Measurements from ENCODE around the gene SSU72. TPM values are rescaled to one million over a fixed set of nuclear protein-coding genes. Genes with fewer than 3 reads are reported as not detected.

SSU72 gene
- total RNA-seq, 1 experiment from 2014 or later = 193 TPM

DNA sequence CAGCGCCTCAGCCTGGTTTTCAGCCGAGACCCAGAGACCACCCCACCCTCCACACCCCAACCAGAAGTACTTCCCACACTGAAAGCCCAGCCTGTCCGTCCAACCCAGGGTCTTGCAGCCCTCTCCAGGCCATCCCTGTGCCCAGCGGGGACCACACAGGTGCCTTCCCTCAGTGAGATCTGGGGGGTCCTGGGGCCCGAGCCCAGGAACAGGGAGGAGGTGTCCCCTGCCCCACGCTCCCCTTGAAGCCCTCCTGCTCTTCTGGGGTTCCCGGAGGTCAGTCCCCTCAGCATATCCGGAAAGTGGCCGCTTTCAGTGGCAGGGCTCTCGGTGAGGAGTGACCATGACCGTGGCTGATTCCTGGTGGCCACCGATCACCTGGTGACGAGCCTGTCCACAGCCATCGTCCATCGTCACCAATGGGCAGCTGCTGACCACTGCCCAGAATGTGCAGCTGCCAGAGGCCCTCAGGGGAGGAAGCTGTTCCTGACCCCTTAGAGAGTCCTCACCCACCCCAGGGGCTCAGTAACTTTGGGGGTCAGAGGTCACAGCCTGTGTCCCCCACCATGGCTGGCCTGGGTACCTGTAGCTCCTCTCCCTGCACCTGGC is 37.6 kb downstream of the SSU72 start:
- ChIA-PET CTCF (no interaction called here), POLR2A (ENCODE audit: low non-redundant PET) (no interaction called here)
- Histone ChIP-seq H3K4me3 (ENCODE audit: low read depth, low read length, poor library complexity, severe bottlenecking) (no peak overlapping the region), H3K27ac (ENCODE audit: low read depth, low read length, poor library complexity, severe bottlenecking) (no peak overlapping the region), H3K4me1 (ENCODE audit: insufficient read depth, low read length, poor library complexity, severe bottlenecking) (no peaks in the 10 kb centered on the region), H3K27me3 (replicated peaks; ENCODE audit: insufficient read depth, low read depth, low read length, poor library complexity) (no peaks in the 10 kb centered on the region), H3K9me3 (ENCODE audit: low read depth, low read length, poor library complexity, severe bottlenecking) (no peaks in the 10 kb centered on the region), H3K36me3 (ENCODE audit: insufficient read depth, low read length, poor library complexity, severe bottlenecking) (peaks cover 12% of the 10 kb centered on the region)
- BruUV-seq (replicated peaks) = no TSS peak
- no peak for DNase-seq (ENCODE audit: low spot score)
- TF ChIP-seq EZH2 (IDR thresholded peaks at IDR 0.05; ENCODE audit: borderline replicate concordance, low read depth, low read length, poor library complexity, severe bottlenecking) = no peak
- TF ChIP-seq, protein P1, sequence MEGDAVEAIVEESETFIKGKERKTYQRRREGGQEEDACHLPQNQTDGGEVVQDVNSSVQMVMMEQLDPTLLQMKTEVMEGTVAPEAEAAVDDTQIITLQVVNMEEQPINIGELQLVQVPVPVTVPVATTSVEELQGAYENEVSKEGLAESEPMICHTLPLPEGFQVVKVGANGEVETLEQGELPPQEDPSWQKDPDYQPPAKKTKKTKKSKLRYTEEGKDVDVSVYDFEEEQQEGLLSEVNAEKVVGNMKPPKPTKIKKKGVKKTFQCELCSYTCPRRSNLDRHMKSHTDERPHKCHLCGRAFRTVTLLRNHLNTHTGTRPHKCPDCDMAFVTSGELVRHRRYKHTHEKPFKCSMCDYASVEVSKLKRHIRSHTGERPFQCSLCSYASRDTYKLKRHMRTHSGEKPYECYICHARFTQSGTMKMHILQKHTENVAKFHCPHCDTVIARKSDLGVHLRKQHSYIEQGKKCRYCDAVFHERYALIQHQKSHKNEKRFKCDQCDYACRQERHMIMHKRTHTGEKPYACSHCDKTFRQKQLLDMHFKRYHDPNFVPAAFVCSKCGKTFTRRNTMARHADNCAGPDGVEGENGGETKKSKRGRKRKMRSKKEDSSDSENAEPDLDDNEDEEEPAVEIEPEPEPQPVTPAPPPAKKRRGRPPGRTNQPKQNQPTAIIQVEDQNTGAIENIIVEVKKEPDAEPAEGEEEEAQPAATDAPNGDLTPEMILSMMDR (conservative IDR thresholded peaks at IDR 0.05; ENCODE audit: low read depth, low read length) = no peak
- intact Hi-C loops (cut with micrococcal nuclease; ENCODE audit: unreplicated experiment) = no loop called here

DNA sequence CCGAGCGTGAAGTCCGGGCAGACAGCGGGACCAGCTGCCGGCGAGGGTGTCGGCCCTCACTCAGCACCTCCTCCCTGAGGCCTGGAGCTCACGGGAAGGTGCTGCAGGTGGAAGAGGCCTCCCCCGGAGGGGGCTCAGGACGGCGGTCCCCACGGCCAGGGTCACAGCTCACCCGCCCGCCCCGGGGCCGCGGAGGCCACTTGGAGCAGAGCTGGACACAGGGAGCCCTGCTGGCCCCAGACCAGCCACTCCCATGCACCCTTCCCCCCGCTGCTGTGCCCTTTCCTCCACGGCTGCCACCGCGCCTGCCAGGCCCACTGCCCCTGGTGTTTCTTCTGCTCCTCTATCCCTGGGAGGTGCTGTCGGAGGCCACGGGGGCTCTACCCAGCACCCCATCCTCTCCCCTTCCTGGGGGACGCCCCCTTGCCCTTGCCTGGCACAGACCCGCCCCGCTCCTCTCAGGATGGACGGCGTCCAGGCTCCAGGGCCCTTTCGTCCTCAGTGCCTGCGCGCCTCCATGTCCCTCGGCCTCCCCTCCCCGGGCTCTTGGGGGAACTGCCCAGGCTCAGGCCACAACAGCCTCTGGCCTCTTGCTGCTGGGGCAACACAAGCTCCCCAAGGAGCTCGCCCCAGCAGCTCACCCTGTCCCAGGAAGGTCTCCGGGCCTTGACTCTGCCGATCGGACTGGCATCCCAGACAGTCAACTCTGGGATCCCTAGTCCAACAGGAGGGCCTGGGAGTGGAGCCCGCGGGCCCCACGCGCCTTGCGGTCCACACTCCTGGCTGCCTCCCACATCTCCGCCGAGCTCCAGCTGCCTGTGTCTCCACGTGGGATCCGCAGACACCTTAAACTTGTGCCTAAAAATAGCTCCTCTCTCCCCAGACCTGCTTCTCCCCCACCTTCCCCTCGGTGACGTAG is 38.4 kb downstream of the SSU72 start:
- Histone ChIP-seq H3K4me3 (ENCODE audit: low read depth, low read length, poor library complexity, severe bottlenecking) (no peak overlapping the region), H3K36me3 (ENCODE audit: insufficient read depth, low read length, poor library complexity, severe bottlenecking) (peaks cover 8% of the 10 kb centered on the region), H3K4me1 (ENCODE audit: insufficient read depth, low read length, poor library complexity, severe bottlenecking) (no peaks in the 10 kb centered on the region), H3K27ac (ENCODE audit: low read depth, low read length, poor library complexity, severe bottlenecking) (no peak overlapping the region), H3K27me3 (replicated peaks; ENCODE audit: insufficient read depth, low read depth, low read length, poor library complexity) (no peaks in the 10 kb centered on the region), H3K9me3 (ENCODE audit: low read depth, low read length, poor library complexity, severe bottlenecking) (no peaks in the 10 kb centered on the region)
- ChIA-PET POLR2A (ENCODE audit: low non-redundant PET) (no interaction called here), CTCF (no interaction called here)
- DNase-seq (ENCODE audit: low spot score) = no peak
- intact Hi-C loops (cut with micrococcal nuclease; ENCODE audit: unreplicated experiment) = no loop called here
- BruUV-seq (replicated peaks) = no TSS peak
- TF ChIP-seq, protein P1 (conservative IDR thresholded peaks at IDR 0.05; ENCODE audit: low read depth, low read length) = no peak
- no peak for TF ChIP-seq EZH2 (IDR thresholded peaks at IDR 0.05; ENCODE audit: borderline replicate concordance, low read depth, low read length, poor library complexity, severe bottlenecking)

DNA sequence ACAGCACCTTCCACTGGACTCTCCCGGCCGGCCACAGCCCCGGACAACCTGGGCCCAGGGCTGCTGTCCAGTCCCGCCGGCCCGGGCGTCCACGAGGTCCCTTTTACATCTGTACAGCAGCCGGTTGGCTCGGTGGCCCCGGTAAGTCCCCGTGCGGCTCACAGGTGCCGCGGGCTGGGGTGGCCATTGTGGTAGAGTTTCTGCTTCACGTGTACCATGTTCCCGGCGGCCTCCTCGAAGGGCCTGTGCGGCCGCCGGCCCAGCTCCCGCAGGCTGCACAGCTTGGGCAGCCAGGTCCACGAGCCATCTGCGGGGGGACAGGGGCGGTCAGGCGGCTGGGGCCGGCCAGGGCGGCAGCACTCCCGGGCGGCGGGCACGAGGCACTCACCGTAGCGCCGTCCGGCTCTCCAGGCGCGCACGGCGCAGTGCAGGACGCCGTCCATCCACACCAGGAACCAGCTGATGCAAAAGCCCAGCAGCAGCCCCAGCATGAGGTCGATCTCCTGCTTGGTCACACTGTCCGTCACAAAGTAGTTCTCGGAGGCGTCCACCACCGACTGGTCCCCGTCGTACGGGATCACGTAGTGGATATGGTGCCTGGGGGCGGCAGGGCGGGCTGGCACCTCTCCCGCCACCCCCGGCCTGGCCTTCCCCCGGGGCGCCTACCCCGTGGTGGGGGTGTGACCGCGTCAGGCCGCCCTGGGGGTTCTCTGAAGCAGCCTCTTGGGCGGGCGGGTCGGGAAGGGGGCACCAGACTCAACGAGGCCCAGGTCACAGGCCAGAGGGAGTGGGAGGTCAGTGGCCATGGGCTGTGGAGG is 39.3 kb downstream of the SSU72 start:
- H3K9me3 ChIP-seq (ENCODE audit: low read depth, low read length, poor library complexity, severe bottlenecking) = no peaks in the 10 kb centered on the region
- intact Hi-C loops (cut with micrococcal nuclease; ENCODE audit: unreplicated experiment) = no loop called here
- TF ChIP-seq, protein P1 (conservative IDR thresholded peaks at IDR 0.05; ENCODE audit: low read depth, low read length) = no peak
- TF ChIP-seq EZH2 (IDR thresholded peaks at IDR 0.05; ENCODE audit: borderline replicate concordance, low read depth, low read length, poor library complexity, severe bottlenecking) = no peak
- CTCF ChIA-PET = no interaction called here
- peaks cover 8% of the 10 kb centered on the region for H3K36me3 ChIP-seq (ENCODE audit: insufficient read depth, low read length, poor library complexity, severe bottlenecking)
- BruUV-seq (replicated peaks) = no TSS peak
- DNase-seq (ENCODE audit: low spot score) = no peak
- H3K4me1 ChIP-seq (ENCODE audit: insufficient read depth, low read length, poor library complexity, severe bottlenecking) = no peaks in the 10 kb centered on the region
- H3K4me3 ChIP-seq (ENCODE audit: low read depth, low read length, poor library complexity, severe bottlenecking) = no peak overlapping the region
- no peaks in the 10 kb centered on the region for H3K27me3 ChIP-seq (replicated peaks; ENCODE audit: insufficient read depth, low read depth, low read length, poor library complexity)
- no peak overlapping the region for H3K27ac ChIP-seq (ENCODE audit: low read depth, low read length, poor library complexity, severe bottlenecking)
- POLR2A ChIA-PET (ENCODE audit: low non-redundant PET) = no interaction called here
